DMS79 (cell line): ENCODE data around the gene UNKL.
A peak's percentile ranks its signal among the peaks of the same experiment; 100 is the strongest.

Source experiments
- DNase-seq: peaks from one replicate; lab custom pipeline; 2025; lab: John Stamatoyannopoulos, UW

Gene UNKL

DNA sequence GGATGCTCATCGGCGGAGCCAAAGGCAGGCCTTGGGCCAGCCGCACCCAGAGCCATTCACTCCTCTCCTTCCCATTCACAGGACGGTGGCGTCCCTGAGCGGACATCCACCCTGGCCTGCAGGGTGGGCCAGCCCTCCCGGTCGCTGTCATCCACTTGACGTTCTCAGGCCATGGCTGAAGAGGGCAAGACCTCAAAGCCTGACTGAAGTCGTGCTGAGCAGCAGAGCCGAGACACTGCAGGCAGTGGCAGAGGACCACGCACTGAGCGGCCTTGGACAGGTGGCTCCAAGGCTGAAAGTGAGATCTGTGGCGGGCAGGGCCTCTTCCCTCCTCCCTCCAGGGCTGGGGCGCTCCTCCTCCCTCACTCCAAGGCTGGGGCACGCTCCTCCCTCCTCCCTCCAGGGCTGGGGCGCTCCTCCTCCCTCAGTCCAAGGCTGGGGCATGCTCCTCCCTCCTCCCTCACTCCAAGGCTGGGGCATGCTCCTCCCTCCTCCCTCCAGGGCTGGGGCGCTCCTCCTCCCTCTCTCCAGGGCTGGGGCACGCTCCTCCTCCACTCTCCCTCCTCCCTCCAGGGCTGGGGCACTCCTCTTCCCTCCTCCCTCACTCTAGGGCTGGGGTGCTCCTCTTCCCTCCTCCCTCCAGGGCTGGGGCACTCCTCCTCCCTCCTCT is 38.6 kb downstream of the UNKL start:
- no peak for DNase-seq

DNA sequence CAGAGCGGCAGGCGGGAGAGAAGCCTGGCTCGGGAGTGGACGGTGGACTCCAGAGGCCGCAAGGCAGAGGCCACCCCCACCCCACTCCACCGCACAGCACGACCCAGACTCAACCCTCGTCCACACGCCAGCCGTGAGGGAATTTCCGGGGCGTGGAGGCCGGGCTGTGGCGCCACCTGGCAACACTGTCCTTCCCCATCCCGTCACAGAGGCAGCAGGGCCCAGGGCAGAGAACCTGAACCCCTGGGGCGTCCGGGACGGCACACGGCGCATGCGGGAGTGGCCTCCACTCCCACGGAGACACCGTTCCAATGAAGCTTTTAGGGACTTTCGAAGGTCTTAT is 39.2 kb downstream of the UNKL start:
- DNase-seq, result no peak

DNA sequence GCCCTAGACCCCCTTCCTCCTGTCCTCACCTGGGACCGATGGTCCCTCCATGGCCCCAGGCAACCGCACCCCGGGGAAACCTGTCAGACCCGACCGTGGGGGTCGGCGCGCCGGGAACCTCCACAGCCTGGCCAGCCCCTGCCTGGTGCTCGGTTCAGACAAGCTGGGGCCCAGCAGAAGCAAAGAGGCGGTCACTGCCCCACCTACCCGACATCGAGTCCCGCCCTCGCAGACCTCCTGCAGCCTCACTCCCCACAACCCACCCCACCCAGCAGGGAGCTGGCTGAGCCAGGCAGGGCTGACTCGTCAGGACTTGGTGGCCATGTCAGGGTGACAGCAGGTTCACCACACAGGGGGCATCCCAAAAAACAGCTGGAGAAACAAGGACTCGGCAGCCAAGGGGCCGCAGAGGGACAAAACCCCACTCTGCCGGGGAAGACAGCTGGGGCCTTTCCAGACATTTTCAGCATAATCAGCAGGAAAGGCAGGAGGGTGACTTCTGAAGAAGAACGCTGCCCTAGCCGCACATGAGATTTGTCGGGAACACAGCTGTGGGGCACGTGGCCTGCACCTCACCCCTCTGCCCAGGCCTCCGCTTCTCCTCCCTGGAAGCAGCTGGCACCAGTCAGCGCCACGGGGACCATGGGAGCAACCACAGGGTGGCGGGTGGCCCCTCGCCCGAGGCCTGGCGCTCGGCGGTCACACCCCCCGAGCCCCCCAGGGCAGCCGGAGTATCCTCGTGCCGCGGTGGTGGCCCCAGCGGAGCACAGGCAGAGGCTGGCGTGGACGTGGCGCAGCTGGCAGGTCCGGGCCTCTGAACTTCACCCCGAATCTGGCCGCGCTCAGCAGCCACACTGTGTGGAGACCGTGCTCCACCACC is 39.8 kb downstream of the UNKL start:
- DNase-seq, result no peak

DNA sequence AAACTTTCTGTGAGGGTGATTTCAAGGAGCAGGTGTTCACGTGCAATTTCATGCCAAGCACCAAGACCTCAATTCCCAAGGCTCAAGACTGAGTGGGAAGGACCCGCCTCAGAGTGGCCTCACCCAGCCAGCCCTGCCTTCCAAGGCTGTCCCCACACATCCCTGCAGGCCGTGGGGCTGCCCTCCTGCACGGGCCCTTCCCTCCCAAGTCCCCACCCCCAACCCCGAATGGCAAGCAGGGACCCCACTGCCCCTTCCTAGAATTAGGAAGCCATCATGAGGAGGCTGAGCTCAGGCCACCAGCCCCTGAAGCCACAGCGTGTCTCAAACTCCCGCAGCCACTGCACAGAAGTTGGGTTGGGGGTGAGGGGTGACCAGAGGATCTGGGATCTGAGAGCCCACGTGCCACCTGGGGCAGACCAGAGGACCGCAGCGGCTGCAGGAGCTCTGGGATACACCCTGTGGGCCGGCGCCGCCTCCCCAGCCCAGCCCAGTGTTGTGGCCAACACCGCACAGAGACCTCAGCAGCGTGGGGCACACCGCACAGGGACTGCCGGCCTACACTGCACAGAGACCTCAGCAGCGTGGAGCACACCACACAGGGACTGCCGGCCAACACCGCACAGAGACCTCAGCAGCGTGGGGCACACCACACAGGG is 42.1 kb downstream of the UNKL start:
- DNase-seq, result no peak

DNA sequence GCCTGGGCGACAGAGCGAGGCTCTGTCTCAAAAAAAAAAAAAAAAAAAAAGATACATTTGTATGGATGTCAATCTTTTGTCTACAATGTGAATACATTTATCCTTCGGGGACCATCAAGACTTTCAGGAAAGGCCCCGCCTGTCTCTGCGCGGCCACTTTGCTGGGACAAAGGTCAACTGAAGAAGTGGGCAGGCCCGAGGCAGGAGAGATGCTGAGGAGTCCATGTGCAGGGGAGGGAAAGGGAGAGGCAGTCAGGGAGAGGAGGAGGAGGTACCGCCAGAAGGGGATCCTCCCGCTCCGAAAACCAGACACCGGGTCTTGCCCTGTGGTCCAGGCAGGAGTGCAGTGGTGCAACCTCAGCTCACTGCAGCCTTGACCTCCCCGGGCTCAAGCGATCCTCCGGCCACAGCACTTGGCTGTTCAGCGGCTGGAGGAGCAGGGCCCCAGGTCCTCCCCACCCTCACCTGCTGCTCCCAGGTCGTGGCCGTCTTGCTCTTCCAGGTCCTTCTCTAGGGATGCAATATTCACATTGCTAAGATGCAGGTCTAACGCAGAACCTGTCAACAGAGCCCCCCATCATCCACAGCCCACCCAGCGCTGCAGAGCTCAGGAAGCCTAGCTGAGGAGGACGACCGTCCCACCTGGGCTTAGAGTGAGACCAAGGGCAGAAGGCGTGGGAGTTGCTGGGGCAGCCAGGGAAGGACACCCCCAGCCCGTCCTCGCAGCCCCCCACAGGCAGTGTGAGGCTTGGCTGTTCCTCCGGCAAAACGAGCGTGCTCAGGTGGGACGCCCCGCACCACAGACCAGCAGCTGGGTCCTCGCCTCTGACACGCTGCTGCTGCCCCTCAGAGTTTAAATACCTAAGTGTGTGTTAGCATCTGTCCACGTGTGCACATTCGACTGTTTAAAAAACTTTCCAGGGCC is 43.2 kb downstream of the UNKL start:
- no peak for DNase-seq

DNA sequence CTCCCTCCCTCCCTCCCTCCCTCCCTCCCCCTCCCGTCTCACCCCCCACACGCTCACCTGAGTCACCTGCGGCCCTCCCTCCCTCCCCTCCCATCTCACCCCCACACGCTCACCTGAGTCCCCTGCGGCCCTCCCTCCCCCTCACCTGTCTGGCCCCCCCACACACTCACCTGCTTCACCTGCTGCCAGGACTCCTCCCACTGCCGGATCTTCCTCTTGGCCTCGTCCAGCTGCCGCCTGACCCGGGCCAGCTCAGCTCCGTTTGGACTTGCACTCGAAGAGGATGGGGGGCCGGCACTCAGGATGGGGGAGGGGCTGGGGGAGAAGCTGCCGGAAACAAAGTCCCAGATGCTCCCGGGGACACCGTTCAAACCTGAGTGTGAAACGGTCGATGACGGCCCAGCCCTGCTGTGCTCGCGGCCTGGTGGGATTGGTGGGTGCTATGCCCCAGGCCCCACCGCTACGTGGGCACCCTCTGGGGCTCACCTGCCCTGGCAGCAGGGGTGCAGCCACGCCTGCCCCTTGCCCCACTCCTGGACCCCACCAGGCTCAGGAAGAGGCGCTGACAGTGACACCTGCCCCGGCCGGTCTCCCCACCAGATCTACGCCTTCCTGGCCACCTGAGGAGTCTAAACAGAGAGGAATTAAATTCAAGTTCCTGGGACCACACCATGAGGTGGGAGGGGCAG is 46.9 kb downstream of the UNKL start:
- DNase-seq, result peak; percentile 17

DNA sequence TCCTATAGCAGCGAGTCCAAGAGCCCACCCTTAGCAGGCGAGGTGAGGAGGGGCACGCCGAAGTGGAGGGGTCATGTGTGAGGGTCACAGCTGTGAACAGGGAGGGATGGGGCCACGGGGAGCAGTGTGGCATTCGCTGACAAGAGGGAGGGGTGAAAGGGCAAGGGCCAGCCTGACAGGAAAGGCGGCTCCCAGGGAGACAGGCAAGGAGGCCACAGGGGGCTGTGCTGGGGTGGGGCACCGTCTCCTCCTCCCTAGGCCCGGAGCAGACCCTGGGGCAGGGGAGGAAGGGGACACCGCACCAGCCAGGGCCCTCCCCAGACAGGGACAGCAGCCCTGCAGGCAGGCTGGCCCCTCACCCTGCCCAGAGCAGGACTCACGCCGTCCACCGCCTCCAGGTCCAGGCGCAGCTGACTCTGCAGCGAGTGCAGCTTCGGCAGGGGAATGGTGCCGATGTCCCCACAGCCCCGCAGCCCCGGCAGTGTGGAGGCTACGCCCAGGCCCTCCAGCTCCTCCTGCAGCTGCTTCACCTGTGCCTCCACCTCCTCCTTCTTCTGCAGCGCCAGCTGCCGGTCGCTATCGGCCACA is 47.7 kb downstream of the UNKL start:
- DNase-seq, result no peak

DNA sequence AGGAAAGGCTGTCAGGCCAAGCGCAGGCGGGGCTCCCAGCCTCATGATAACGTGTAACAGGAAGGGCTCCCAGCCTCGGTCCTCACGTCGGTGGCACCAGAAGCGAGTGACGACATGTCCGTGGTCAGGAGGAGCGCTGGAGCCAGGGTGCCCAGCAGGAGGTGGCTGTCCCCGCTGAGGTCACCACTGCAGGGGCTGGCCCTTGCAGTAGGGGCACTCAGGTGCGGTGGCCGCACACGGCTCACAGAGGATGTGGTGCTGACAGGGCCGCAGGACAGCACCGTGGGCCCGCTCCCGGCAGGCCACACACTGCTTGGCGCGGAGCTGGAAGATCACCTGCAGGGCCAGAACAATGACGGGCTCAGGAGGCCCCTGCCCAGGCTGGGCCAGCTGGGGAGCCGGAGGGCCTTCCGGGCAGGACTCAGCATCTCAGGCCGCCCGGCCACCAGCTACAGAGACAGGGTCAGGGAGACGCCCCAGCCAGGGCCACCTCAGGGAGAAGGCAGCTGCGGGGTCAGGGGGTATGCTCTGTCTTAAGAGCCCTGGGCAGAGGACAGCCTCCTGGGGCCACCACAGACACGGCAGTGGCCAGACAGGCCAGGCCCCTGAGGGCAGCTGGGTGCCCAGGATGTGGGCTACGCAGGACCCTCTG is 48.3 kb downstream of the UNKL start:
- no peak for DNase-seq

DNA sequence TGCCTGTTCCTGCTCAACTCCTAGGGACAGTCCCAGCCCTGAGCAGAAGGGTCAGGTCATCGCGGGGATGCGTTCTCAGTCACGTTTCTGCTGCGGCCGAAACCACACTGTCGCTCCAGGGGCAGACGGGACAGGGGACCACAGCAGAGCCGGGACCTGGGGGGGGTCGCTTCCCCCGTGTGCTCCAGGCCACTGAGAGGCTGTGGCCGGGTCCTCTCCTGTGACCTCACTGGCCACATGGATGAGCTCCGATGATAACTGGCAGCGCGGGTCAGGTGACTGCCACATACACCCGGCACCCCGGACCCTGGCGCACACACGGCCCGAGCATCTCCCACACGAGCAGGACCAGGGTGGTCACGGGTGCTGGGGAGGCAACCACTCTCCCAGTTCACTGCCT is 50.0 kb downstream of the UNKL start:
- DNase-seq, result no peak

DNA sequence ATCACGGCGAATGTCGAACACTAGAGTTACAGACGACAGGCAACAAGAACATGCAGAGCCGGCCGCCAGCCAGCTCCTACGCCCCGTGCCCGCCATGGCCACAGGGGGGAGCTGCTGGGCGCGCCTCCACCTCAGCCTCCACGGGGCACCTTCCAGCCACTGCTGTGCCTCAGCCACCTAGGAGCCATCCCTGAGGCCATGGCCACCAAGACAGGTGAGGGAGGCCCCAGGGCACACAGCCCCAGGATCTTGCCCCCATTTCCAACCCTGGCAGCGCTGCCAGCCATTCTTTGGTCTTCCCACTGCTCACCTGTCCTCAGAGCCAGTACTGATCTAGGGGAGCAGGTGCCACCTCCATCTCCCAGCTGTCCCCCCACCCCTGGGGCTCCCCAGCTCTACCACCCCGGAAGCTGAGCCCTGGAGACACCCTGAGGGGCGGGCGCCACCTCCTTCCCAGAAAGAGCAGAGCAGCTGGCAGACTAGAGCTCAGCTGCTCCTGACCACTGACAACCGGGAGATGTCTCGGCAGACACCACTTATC is 50.9 kb downstream of the UNKL start:
- no peak for DNase-seq

DNA sequence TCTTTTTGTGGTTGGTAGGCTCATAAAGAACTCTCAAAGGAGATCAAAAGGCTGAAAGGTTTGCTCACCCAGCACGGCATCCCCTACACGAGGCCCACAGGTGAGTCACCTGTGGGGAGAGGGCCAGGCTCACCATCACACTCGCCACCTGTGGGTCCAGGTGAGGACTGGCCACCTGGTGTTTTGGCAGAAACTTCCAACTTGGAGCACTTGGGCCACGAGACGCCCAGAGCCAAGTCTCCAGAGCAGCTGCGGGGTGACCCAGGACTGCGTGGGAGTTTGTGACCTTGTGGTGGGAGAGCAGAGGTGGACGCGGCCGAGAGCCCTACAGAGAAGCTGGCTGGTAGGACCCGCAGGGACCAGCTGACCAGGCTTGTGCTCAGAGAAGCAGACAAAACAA is 51.7 kb downstream of the UNKL start:
- no peak for DNase-seq

DNA sequence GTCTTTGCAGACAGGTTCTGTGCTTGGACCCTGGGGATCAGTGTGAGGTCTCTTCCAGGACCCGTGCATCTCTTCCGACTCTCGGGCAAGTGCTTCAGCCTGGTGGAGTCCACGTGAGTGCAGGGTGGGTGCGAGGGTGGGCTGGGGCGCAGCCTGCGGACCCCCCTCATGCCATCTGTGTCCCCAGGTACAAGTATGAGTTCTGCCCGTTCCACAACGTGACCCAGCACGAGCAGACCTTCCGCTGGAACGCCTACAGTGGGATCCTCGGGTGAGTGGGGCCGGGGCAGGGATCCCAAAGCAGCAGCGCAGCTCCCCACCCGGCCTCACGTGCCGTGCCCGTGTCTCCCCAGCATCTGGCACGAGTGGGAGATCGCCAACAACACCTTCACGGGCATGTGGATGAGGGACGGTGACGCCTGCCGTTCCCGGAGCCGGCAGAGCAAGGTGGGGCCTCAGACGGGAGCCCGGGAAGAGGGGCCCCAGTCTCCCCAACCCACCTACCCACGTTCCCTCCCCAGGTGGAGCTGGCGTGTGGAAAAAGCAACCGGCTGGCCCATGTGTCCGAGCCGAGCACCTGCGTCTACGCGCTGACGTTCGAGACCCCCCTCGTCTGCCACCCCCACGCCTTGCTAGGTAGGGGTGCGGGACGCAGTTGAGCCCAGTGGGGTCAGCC is 52.7 kb downstream of the UNKL start:
- no peak for DNase-seq

DNA sequence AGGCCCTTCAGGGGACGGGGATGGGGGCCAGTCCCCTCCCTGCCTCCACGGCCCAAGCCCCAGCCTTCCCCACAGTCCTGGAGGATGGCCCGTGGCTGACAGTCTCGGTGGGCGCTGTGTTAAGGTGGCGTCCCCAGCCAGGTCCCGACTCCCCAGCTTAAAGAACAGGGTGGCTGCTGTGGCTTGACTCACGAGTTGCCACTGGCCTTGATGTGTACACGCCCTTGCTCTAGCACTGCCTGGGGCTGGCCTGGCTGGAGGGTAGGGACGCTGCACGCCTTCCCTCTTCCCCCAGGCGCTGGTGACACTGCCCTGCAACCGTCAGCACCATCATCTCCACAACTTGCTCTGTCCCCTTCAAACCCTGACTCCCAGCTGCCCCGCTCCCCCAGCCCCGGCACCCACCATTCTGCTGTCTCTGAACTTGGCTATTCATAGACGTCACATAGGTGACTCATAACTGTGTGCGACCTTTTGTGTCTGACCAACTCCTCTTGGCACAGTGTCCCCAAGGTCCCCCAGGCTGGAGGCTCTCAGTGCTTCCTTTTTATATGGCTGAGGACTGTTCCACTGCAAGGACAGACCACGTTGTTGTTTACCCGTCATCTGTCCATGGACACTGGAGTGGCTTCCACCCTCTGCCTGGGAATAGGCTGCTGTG is 56.5 kb downstream of the UNKL start:
- no peak for DNase-seq

DNA sequence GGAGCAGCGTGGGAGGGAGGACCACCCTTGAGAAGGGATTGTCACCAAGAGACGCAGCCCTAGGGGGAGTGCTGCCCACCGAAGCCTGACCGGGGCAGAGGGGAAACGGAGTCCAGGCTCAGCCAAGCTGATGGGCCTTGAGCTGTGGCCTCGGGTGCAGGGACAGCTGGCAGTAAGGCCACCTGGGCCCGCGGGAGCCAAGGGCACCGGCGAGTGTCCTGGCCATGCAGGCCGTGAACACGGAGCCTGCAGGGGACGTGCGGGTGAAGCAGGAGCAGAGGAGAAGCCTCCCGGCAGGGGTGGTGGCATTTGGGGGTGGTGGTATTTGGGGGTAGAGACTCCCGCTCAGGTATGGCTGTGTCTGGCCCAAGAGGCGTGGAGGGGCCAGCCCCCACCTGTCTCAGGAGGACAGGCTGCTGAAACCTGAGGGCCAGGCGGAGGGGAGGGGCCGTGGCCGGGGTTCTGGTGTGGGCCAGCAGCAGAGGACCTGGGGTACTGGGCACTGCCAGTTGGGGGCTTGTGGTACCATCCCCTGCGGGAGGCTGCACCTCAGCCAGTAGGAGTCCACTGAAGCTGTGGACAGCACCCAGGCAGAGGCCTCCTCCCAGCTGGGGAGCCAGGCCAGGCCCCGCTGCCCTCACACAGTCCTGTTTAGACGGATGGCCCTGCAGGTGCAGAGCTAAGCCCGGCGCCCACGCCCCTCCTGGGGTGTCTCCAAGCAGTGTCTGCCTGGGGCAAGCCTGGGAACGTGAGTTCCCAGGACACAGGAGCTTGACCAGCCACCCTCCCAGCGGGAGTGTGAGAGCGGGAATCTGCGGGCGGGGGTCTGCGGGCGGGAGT is 58.2 kb downstream of the UNKL start:
- DNase-seq, result no peak

DNA sequence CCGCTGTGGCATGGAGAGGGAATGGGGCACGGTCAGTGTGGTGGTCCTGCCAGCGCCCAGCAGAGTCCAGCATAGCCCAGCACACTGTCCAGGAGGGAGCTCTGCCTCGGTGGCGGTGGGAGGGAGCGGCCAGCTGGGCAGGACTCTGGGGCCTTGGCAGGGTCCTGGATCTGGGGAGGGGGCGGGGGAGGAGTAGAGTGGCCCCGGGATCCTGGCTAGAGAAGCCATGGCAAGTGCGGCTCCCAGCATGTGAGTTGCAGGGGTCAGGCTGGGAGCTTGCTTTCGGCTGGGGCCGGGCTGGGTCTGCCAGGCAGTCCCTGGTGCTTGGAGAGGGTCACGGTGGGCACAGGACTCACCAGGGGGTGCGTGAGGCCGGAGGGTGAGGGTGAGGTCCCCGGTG is 58.9 kb downstream of the UNKL start:
- DNase-seq, result no peak

DNA sequence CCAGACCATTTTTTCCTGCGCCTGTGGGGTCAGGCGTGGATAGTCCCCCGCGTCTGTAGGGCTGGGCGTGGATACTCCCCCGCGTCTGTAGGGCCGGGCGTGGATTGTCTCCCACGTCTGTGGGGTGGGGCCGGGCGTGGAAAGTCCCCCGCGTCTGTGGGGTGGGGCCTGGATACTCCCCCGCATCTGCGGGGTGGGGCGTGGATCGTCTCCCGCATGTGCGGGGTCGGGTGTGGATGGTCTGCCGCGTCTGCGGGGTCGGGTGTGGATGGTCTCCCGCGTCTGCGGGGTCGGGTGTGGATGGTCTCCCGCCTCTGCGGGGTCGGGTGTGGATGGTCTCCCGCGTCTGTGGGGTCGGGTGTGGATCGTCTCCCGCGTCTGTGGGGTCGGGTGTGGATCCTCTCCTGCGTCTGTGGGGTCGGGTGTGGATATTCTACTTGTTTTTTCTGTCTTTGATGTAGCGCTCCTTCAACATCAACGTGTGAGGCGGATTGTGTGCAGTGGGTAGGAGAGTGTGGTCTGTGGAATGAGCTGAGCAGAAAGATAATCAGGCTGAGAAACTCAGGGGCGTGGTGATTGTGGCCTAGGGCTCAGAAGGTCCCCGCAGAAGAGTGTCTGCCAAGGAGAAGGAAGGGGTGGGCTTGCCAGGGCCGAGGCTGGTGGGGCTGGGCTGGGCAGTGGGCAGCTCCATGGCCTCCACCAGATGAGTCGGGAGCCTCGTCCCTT is 59.5 kb downstream of the UNKL start:
- no peak for DNase-seq

DNA sequence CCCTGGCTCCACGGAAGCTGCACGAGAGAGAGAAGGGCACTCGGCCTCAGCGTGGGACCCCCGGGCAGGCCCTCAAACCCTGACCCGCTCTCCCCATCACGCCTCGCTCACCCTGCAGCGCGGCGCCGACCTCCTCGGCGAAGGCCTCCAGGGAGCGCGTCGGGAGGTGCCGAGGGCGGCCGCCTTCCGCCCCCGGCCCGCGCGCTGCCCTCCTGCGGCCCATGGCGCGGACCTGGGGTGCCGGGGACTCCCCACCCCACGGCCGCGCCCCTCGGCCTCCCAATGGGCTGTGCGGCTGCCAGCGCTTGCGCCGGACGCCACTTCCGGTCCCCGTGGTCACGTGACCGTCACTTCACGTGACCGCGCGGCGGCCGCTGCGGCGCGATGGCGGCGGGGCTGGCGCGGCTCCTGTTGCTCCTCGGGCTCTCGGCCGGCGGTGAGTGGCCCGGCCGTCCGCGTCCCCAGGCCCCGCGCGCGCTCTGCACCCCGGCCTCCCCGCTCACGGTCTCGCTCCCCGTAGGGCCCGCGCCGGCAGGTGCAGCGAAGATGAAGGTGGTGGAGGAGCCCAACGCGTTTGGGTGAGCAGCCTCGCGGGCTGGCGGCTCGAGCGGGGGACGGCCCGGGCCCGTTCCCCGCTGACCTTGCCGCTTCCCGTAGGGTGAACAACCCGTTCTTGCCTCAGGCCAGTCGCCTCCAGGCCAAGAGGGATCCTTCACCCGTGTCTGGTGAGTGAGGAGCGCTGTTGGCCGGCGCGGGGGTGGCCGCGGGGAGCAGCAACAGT is 62.7 kb downstream of the UNKL start, which contains the start of the genes GNPTG and TSR3:
Gene GNPTG (plus strand): TSS at position 350 of the 781 bp plus-strand sequence. CDS start 35 bp downstream, at position 385.
Gene TSR3 (minus strand): TSS at position 297 of the 781 bp plus-strand sequence. CDS start 74 bp downstream, at position 223.
- peak; percentile 36 for DNase-seq
